ENCODE measurements around the gene SULT1B1.

Gene SULT1B1

GRCh38 chr4:69701696-69702095 is 58.7 kb downstream of the SULT1B1 start:
- DNase-seq = no peak

DNA sequence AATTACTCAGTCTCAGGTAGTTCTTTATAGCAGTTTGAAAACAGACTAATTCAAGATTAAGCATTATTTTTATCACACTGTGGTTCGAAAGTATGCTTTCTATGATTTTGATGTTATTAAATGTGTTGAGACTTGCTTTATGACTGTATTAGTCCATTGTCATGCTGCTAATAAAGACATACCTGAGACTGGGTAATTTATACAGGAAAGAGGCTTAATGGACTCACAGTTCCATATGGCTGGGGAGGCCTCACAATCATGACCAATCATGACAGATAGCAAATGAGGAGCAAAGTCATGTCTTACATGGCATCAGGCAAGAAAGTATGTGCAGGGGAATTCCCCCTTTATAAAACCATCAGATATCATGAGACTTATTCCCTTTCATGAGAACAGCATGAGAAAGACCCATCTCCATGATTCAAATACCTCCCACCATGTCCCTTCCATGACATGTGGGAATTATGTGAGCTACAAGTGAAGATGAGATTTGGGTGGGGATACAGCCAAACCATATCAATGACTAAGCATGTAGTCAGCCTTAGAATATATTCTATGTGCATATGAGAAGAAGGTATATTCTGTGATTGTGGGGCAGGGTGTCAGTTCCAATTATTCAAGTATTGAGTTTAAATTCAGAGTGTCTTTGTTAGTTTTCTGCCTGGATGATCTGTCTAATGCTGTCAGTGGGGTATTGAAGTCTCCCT is 62.7 kb downstream of the SULT1B1 start:
- no peak for DNase-seq

- no peak for DNase-seq
Measured at GRCh38 chr4:69689599-69689998, 70.8 kb downstream of the SULT1B1 start.

GRCh38 chr4:69684804-69685203 is 75.6 kb downstream of the SULT1B1 start:
- no peak for DNase-seq

All from anterior cingulate cortex (tissue), 58 donors.